GM12865 (cell line): ENCODE data around the gene PSD2.

Experiments used
- DNase-seq: peaks from one replicate; pipeline ENCODE4 v3.0.0; 2010; ENCODE audit warnings: low read depth
- H3K4me3 ChIP-seq: 2 replicates; pipeline ENCODE4 v1.5.1; 2011; ENCODE audit warnings: mild to moderate bottlenecking, low read depth, low read length, control low read depth
- CTCF ChIP-seq: IDR thresholded peaks from 2 replicates; pipeline ENCODE4 v1.5.1; 2011; ENCODE audit warnings: low read length, control low read depth, low read depth, inconsistent platforms; ENCODE audit not compliant: insufficient read depth; ENCODE audit errors: missing control alignments

Gene PSD2

GRCh38 chr5:139760066-139761056 lies 35.2 kb upstream of the PSD2 start:
- H3K4me3 ChIP-seq, result no peak overlapping the region
- no peak for DNase-seq
- no peak for TF ChIP-seq CTCF

GRCh38 chr5:139761057-139761450 lies 34.6 kb upstream of the PSD2 start:
- DNase-seq, result no peak
- no peak overlapping the region for H3K4me3 ChIP-seq
- TF ChIP-seq CTCF, result no peak

GRCh38 chr5:139761501-139761900 lies 34.1 kb upstream of the PSD2 start:
- TF ChIP-seq CTCF, result no peak
- DNase-seq, result no peak

GRCh38 chr5:139762615-139763170 lies 32.9 kb upstream of the PSD2 start:
- no peak overlapping the region for H3K4me3 ChIP-seq
- DNase-seq, result no peak
- TF ChIP-seq CTCF, result no peak

More at GRCh38 chr5:139761501-139761900, 34.1 kb upstream of the PSD2 start:
- H3K4me3 ChIP-seq, result no peak overlapping the region

GRCh38 chr5:139763280-139763929 lies 32.2 kb upstream of the PSD2 start:
- H3K4me3 ChIP-seq, result no peak overlapping the region
- no peak for TF ChIP-seq CTCF
- DNase-seq, result no peak

GRCh38 chr5:139763930-139764791 lies 31.4 kb upstream of the PSD2 start:
- no peak overlapping the region for H3K4me3 ChIP-seq
- DNase-seq, result no peak
- TF ChIP-seq CTCF, result no peak
